Skin of body (tissue), 2 donors: ENCODE data around the gene FABP3. TPM values are rescaled to one million over a fixed set of nuclear protein-coding genes. Genes with fewer than 3 reads are reported as not detected.
"Not testable (repeated sequence)": the region's sequence is repeated elsewhere in the genome, so short reads cannot be mapped to it uniquely, and the experiment has no call there.

Experiments
- DNase-seq: peaks from one replicate; lab custom pipeline; 2025; lab: John Stamatoyannopoulos, UW
- total RNA-seq: library from RNA; depleted of rRNA; stranded (reverse); fragments of >200 nt; gene quantifications from one replicate; pipeline ENCODE4 v1.2.3, GENCODE V29; 2014

Gene FABP3
- total RNA-seq, 1 donor from 2014 or later, result 36.1 TPM

DNA sequence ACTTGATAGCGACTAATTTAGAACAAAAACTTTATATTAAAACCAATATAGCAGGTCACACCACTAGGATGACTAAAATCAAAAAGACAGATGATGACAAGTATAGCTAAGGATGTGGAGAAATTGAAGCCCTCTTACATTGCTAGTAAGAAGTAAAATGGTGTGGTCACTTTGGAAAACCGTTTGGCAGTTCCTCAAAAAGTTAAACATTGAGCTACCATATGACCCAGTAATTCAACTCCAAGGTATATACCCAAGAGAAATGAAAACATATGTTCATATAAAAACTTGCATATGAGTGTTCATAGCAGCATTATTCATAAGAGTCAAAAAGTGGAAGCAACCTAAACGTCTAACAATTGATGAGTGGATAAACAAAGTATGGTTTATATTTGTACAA, 27.1 kb upstream of the FABP3 start:
- no peak for DNase-seq

DNA sequence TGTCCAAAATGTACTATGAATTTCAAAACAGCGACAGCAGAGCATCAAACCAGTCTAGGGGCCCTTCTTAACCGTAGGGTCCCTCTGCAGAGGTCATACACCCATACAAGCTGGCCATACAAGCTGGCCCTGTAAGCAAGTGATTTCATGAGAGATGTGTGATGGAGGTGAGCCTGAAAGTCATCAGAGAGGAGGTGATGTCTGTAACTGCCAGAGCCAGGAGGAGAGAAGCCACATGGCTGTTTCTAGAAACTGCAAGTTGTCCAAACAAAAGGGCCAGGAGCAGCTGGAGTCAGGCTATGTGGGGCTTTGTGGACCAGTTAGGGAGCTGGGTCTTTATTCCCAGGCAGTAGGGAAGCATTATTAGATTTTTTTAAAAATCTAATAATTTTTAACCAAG, 25.4 kb upstream of the FABP3 start:
- no peak for DNase-seq

DNA sequence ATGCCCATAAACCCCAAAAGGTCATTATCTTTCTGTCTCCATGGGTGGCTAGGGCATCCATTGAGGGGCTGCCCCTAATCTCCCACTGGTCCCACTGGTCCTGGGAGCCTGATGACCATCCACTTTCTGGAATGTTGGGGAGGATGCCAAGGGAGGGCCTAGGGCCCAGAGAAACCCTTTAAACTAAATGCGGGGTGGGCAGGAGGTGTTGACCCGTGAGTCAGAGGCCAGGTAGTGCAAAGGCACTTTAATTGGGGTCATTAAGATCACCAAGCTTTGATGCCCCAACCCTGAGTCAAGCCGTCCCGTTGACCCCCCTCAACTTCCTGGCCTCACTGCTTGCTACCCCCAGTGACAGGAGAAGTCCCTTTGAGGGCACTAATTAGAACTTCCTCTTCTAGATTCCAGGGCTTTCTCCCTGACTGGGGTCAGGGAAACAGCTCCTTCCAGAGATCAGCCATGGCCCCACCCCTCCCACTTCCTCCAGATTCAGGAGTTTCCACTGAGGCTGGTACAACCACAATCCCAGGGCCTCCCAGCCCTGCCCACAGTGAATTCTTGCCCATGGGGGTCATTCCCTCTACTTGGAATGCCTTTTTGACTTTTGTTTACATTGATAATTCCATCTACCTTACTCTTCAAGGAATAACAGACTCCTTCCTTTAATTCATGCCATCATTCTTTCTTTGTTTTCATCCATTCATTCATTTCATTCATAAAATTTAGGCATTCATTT, 24.7 kb upstream of the FABP3 start:
- DNase-seq, result no peak

DNA sequence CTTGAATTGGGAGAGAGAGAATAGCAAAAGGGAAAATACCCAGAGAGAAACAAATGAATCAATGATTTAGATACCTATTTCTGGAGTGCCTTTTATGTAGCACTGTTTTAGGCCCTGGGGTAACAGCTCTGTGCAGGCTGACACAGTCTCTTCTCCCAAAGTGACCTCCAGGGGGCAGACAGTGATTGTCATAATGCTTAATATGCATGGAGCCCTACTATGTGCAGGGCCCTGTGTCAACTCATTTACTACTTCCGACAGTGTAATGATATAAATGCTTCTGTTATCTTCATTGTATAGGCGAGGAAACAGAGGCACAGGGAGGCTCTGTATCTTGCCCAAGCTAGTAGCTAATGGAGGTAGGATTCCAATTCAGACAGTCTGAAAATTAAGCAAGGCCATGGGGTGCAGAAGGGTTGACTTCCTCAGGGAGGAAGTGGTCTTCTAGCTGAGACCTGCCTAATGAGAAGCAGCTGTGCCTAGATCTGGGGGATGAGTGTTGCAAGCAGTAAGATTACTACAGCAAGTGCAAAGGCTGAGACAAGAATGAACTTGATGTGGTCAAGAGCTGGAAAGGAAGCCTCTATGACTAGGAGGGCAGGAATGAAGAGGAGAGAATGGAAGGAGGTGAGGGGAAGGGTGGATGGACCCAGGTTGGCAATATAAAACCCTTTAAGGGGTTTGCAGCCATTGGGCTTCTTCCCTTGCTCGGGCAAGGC, 23.9 kb upstream of the FABP3 start:
- no peak for DNase-seq

DNA sequence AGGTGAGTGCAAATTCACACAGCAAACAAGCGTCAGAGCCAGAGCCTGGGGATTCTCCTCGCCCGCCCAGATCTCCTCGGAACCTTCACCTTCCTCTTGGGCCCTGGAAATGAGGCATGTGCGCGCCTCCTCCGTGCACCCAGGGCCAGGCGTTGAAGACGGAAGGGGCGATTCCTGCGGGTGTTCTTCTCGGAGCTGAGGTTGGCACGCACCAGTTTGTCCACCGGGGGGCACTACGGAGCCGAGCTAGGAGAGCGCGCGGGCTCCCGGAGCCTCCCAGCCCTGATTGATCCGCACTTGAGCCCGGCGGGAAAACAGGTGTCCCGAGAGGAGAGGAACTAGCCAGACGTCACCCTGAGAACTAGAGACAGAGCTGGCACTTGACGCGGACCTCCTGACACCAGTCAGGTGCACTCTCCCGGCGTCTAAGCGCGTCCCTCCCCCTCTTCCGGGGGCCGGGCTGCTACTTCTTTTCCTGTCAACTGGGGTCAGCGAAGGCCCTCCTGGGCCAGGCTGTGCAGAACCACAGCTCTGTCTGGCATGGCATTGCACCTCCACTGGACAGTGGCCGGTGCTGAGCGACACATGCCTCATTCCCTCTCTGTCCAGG, 21.8 kb upstream of the FABP3 start:
- DNase-seq, result peak; percentile 50

DNA sequence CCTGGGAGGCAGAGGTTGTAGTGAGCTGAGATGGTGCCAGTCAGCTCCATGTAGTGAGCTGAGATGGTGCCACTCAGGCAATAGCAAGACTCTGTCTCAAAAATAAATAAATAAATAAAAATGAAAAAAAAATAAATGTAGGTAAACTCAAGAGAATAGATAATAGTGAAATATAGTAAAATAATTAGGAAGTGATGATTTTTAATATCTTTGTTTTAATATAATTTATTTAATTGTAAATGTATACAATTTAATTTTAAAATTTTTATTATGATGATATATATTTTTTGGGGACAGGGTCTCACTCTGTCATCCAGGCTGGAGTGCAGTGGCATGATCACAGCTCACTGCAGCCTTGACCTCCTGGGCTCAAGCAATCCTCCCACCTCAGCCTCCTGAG, 20.6 kb upstream of the FABP3 start:
- no peak for DNase-seq

DNA sequence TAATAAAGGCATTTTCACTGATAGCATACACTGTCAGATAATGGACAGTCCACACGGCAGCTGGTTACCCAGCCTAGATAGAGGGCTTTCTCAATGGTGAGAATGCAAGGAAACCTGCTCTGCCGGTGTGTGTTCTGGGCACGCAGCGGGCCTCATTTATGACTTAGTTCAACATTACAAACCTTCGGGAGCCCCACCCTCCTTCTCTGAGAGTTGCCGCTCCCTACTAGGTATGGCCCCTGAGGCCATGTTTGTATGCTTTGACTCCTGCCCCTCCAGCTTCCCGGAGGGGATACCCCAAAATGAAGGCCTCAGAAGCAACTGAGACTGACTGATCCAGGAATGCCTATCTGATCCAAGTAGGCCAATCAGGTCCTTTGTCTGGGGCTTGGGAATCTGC, 17.2 kb upstream of the FABP3 start:
- DNase-seq, result no peak

DNA sequence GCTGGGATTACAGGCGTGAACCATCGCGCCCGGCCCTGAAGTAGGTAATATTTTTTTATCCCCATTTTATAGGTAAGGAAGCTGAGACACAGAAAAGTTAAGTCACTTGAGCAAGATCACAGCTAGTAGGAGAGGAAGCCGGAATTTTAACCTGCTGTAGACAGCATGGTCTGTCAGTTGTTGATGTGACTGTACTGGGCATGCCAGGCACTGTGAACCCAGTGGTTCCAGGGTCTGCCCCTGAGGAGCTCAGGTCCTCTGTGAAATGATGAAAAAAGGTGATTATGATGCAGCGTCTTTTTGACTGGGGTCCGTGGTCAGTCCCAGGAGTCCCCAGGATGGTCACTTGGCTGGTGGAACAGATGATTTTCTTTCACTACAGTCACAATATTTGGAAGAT, 16.7 kb upstream of the FABP3 start:
- no peak for DNase-seq

DNA sequence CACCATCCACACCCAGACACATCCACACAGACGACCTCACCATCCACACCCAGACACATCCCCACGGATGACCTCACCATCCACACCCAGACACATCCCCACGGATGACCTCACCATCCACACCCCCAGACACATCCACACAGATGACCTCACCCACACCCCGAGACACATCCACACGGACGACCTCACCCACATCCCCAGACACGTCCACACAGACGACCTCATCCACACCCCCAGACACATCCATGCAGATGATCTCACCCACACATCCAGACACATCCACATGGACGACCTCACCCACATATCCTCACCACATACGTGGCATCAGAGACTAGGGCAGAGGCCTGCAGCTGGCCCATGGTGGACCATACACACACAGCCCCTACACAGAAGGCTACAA, 14.7 kb upstream of the FABP3 start:
- DNase-seq, result no peak

DNA sequence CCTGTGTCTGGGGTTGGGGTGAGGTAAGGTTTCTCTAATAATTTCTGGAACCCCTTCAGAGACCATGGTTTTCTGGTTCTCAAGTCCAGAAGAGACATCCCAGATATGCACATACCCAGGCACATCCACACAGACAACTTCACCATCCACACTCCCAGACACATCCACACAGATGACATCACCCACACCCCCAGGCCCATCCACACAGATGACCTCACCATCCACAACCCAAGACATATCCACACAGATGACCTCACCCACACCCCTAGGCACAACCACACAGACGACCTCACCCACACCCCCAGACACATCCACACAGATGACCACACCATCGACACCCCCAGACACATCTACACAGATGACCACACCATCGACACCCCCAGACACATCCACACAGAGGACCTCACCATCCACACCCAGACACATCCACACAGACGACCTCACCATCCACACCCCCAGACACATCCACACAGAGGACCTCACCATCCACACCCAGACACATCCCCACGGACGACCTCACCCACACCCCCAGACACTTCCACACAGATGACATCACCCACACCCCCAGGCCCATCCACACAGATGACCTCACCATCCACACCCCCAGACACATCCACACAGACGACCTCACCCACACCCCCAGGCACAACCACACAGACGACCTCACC, 13.8 kb upstream of the FABP3 start:
- not testable (repeated sequence) for DNase-seq

DNA sequence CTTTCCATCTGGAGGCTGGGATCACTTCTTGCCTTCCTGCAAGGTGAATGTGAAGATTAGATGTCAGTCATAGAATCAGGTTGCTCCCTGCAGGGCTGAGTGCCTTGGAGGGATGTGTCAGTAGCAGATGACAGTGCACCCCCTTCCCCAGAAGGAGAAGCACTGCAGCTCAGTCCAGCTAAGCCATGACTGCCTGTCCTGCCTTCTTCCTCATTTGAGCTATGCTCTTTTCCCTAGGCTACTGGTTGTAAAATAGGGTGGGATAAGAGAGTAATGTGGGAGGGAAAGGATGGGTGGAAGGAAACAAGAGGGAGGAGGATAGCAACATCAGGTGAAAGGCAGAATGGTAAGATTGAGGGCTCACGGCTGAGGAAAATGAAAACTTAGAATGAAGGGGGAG, 11.1 kb upstream of the FABP3 start:
- no peak for DNase-seq

DNA sequence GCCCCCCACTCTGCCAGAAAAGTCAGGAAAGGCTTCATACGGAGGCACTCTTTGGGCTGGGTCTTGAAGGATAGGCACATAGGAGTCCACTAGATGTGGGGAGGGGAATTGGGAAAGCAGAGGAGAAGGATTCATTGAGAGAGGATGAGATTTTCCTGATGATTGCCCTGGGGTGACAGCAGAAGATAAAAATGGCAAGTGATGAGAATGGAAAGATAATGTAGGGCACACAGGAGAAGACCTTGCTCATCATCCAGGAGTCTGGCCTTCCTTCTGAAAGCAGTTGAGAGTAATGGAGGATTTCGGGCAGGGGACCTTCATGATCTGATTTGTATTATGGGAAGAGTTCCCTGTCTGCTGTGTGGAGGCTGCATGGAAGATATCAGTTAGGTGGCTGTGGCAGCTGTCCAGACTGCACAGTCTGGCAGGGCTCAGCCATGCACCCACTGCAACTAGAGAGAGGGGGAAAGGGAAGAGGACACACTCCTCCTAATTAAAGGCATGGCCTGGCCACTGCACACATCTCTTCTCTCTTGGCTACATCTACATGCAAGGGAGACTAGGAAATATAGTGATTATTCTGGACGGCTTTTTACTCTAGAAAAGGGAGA, 9.6 kb upstream of the FABP3 start:
- DNase-seq, result no peak

DNA sequence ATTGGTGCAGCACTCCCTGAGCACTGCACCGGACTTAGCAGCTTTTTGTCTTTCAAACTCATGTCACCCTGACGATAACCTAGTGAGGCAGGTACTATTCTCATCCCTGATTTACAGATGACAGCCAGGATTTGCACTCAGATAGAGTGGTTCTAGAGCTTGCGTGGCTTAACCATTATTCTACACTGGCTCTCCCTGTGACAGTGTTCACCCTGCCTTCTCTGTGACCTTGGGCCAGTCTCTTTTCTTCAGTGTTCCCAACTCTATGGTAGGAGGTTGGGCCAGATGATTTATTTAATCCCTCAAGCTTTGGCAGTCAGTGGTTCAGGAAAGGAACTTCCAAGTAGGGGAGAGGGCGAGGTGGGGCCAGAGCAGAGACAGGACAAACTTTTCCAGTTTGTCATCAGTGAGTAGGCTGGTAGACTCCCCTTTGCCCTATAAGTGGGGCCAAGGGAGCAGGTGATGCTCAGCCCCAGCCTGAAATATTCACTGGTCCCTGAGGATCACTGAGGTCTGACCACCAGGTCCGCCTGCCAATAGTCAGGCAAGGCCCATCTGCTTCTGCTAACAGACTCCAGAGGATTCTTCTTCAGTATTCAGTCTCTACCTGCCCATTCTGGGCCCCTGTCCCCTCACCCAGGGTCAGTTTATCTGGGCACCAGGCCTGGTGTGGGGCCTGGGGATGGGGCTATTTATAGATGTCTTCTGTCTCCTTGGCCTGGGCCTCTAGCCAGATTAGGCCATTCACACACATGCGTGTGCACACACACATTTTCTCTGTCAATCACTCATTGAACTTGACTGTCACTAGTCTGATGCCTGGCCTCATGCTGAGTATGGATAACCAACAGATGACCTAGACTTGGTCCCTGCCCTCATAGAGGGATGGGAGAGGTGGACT, 8.8 kb upstream of the FABP3 start:
- DNase-seq, result no peak

DNA sequence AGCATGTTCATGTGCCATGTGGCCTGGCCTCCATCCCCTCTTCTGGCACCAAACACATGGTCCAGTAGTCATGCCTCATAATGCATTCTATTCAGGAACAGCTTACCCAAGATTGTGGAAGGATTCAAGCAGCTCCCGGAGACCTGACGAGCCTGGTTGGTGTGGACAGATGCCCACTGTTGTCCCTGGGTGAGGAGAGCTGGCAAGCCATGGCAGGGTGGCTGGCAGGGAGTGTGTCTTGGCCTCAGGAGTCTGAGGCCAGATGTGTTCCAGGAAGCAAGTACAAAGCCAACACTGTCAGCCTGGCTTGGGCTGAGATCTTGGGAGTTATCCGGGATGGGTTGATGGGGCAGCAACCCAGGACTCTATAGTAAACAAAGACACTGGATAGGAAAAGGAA, 7.3 kb upstream of the FABP3 start:
- no peak for DNase-seq

DNA sequence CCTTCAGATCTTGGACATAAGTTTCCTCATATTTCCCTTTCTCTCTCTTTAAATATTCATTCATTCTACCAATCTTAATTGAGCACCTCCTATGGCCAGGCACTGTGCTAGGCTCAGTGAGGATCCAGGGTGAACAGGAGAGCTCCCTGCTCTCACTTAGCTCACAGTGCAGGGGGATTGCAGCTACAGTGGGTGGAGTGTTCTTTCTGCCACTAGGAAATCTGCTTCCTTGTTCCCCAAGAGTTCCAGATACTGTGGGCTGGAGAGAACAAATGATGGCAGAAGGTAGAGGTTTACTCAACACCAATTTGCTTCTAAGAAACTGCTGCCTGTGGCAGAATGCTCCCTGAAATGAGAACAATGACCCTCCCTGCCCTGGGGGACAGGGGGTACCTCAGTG, 5.1 kb upstream of the FABP3 start:
- DNase-seq, result no peak

DNA sequence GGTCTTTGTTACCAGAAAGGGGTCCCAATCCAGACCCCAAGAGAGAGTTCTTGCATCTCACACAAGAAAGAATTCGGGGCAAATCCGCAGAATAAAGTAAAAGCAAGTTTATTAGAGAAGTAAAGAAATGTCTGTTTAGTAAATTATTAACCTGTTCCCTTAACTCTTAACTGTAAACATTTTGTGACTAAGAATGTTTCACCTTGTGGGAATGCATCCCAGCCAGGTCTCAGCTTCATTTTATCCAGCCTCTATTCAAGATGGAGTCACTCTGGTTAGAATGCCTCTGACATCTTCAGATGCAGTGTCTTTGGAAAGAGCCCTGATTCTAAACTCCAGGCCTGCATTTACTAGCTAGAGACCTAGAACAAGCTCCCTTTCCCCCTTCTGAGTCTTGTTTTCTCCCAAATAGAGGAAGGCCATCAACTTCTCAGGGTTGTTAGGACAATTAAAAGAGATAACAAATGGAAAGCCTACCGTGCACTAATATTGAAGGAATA, 4.5 kb upstream of the FABP3 start:
- DNase-seq, result no peak

DNA sequence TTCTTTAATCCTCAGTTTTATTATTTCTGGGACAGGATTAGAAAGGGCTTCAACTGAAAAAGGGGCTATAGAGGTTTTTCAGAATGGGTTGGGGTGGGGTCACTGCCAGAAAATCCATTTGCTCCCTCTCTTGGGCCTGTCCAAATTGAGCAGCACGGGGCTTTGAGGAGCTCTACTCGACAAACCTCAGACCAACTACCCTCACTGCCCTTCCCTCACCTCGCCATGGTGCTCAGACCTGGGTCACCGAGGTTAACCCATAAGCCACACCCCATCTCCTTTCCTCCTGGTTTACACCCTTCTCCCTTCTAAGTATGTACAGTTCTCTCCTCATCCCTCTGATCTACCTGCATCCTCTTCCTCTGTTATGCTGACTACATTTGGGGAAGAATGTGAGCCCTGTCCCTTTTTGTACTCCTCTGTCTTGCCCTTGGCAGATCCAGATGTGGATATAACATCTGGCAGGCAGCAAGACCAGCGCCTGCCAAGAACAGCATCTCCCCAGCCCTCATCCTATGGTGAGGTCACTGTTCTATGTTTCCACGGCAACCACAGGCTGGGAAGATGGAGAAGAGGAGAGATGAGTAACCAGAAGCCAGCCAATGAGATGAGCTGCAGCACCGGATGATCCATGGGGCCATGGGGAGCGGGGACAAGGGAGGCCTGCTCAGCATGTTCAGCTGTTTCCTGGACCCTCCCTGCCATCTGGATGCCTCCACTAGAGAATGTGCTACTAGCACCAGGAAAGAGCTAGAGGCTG, 3.7 kb upstream of the FABP3 start:
- DNase-seq, result peak; percentile 96

DNA sequence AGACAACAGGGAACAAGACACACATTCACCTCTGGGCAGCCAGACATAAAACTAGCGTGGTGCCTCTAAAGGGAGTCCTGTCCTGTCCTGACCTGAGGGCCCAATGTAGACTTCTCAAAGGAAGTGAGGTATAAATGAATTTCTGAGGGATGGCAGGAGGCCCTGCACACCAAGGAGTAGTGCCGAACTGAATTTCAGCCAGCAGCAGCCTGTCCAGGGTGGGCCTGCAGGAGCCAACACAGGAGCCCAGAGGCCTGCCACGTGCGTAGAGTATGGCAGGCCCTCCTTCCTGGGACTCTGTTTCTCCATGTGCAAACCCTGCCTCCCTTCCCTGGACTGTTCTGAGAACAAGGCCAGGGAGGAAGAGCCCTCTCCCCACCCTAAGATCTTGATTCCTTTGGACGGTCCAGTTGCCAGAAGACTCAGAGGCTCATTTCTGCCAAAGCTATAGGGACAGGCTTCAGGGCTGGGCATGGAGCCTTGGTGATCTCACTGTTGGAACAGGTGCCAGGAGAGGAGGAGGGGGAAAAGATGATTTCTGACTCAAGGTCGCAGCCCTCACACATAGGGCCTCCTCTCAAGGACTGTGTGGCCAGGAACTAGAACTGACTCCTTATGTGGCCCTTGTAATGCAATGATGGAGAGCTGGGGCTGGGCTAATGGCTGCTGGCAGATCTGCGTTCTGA, 1.8 kb upstream of the FABP3 start:
- DNase-seq, result peak; percentile 50

DNA sequence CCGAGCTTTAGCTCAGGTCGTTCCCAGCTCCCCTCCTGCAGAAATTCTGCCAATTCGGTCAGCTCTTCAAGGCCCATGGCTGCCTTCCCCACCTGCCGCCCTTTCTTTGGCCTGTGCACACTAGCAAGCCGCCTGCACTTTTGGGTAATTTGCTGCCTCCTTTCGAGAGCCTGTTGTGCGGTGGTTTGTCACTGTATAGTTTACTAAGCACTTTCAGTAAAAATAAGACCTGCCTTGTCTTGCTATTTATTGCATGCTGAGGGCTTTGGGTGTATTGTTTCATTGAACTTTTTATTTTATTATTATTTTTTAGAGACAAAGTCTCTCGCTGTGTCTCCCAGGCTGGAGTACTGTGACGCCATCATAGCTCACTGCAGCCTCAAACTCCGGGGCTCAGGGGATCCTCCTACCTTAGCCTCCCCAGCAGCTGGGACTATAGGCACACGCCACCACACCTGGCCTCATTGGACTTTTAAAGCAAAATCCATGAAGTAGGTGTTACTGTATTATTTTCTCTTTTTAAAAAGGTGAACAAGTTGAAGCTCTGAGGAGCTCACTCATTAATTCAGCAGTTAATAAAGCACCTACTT, 1.1 kb upstream of the FABP3 start:
- DNase-seq, result peak; percentile 54
